ENCODE results near the gene SCART1. TPM values are rescaled to one million over a fixed set of nuclear protein-coding genes. Genes with fewer than 3 reads are reported as not detected.

SCART1 gene
- total and polyA plus RNA-seq, 8 donors: 1.2 to 3.3 (median 2.4) TPM

DNA sequence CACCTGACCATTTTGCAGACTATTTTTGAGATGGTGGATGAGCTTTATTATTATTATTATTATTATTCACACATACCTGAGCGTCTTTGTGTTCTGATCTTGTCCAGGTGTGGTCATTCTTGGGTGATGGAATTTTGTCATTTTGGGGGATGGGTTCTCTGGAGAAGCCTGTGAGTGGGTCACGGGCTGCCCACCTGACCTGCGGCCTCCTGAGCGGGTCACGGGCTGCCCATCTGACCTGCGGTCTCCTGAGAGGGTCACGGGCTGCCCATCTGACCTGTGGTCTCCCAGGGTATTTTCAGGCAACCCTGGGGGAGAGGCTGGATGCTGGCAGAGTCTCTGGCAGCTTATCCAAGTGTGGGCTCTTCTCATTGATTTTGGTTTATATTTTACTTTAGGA, 7.3 kb downstream of the SCART1 start:
- no peak overlapping the region for H3K4me3 ChIP-seq
- peaks cover 0 to 11% of the 10 kb centered on the region in 2 donors for H3K27me3 ChIP-seq
- intact Hi-C loops (cut with DNase I): no loop called here
- DNase-seq: peak in 1 of 4 donors; percentile 18
- no peaks in the 10 kb centered on the region for H3K4me1 ChIP-seq
- TF ChIP-seq, protein P1, sequence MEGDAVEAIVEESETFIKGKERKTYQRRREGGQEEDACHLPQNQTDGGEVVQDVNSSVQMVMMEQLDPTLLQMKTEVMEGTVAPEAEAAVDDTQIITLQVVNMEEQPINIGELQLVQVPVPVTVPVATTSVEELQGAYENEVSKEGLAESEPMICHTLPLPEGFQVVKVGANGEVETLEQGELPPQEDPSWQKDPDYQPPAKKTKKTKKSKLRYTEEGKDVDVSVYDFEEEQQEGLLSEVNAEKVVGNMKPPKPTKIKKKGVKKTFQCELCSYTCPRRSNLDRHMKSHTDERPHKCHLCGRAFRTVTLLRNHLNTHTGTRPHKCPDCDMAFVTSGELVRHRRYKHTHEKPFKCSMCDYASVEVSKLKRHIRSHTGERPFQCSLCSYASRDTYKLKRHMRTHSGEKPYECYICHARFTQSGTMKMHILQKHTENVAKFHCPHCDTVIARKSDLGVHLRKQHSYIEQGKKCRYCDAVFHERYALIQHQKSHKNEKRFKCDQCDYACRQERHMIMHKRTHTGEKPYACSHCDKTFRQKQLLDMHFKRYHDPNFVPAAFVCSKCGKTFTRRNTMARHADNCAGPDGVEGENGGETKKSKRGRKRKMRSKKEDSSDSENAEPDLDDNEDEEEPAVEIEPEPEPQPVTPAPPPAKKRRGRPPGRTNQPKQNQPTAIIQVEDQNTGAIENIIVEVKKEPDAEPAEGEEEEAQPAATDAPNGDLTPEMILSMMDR (IDR thresholded peaks at IDR 0.05): no peak
- H3K27ac ChIP-seq: no peak overlapping the region
- no peak for ATAC-seq
- no peaks in the 10 kb centered on the region for H3K36me3 ChIP-seq
- no peaks in the 10 kb centered on the region for H3K9me3 ChIP-seq

GRCh38 chr10:133461841-133462240, 8.1 kb downstream of the SCART1 start:
- Histone ChIP-seq H3K4me3 (no peak overlapping the region), H3K36me3 (no peaks in the 10 kb centered on the region), H3K4me1 (no peaks in the 10 kb centered on the region), H3K27me3 (peaks cover 0 to 11% of the 10 kb centered on the region in 2 donors), H3K9me3 (no peaks in the 10 kb centered on the region), H3K27ac (no peak overlapping the region)
- DNase-seq (peak in 1 of 4 donors; percentile 56), ATAC-seq (no peak)
- TF ChIP-seq, protein P1 (IDR thresholded peaks at IDR 0.05): no peak
- intact Hi-C loops (cut with DNase I): no loop called here

DNA sequence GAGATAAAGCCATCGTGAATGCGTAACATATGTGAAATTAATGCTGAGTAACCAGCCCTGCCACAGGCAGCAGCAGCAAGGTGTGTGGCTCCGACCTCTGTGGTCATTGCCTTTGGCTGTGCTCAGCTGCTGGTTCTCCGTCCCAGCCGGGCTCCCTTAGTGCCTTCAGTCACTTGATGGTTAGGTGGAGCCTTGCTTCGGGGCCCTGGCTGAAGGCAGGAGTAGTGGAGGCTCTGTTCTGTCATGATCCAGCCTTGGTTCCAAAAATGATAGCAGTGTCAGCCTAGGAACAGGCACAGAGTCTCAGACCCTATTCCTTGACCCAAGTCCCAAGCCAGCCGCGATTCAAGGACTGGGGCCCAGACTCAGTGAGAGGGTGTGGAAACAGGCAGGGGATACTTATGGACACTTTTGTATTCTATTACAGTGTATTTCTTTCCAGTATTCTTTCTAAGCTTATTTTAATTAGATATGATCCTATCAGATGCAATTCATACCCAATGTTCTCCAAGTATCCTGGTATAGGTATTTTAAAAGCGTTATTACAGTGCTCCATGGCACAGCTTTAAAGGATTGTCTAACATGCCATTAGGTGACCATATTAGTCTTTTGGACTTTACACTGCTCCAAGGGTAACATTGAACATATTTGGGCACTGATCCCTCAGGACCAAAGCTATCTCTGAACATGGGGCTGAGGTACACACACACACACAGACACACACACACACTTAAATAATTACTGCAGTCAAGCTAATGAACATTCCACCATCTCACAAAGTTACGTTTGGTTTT, 9.0 kb downstream of the SCART1 start:
- Histone ChIP-seq H3K4me1 (no peaks in the 10 kb centered on the region), H3K9me3 (no peaks in the 10 kb centered on the region), H3K27me3 (peaks cover 0 to 11% of the 10 kb centered on the region in 2 donors), H3K36me3 (peaks cover 0 to 2% of the 10 kb centered on the region in 2 donors), H3K4me3 (no peak overlapping the region), H3K27ac (no peak overlapping the region)
- intact Hi-C loops (cut with DNase I): no loop called here
- TF ChIP-seq, protein P1 (IDR thresholded peaks at IDR 0.05): no peak
- DNase-seq (peak in 1 of 4 donors; percentile 51), ATAC-seq (no peak)

DNA sequence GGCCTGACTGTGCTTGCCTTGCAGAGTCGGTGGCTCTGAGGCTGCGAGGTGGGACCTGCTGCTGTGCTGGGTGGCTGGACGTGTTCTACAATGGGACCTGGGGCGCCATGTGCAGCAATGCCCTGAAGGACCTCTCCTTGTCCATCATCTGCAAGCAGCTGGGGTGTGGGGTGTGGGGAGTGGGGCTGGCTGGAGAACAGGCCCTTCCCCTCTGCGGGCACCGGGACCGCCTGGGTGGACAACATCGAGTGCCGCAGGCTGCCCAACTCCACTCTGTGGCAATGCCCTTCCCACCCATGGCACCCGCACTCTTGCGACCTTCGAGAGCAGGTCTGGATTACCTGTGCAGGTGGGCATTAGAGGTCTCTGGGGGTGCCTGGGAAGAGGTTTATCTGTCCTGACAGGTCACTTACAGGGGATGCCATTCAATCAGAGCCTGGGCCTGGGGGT, 10.9 kb downstream of the SCART1 start:
- DNase-seq (peak in 1 of 4 donors; percentile 68), ATAC-seq (no peak)
- intact Hi-C loops (cut with DNase I): no loop called here
- Histone ChIP-seq H3K27me3 (peaks cover 0 to 11% of the 10 kb centered on the region in 2 donors), H3K4me1 (no peaks in the 10 kb centered on the region), H3K4me3 (no peak overlapping the region), H3K27ac (no peak overlapping the region), H3K36me3 (peaks cover 0 to 2% of the 10 kb centered on the region in 2 donors), H3K9me3 (no peaks in the 10 kb centered on the region)
- TF ChIP-seq, protein P1 (IDR thresholded peaks at IDR 0.05): no peak

DNA sequence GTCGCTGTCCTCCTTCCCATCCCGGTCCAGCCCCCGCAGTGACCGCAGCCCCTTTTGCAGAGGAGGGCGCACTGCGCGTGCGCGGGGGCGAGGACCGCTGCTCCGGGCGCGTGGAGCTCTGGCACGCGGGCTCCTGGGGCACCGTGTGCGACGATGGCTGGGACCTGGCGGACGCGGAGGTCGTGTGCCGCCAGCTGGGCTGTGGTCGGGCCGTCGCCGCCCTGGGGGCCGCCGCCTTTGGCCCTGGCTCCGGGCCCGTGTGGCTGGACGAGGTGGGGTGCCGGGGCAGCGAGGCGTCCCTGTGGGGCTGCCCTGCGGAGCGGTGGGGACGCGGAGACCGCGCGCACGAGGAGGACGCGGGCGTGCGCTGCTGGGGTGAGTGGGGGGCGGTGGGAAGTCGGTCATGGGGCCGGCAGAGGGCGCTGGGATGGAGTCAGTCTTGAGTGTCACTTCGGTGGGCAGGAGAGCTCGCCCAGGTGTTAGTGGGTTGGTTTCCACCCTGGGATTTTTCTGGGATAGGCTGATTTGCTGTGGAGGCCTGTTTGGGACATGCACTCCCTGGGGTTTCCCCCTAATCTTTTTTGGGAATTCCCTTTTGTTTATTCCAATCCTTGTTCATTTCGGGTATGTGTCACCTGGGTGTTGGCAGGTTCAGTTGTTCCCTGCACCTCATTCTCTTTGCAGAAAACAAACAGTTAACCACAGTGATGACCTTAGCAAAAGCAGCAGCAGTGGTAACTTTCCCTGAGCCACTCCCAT, 11.6 kb downstream of the SCART1 start:
- no peaks in the 10 kb centered on the region for H3K9me3 ChIP-seq
- H3K27me3 ChIP-seq: peaks cover 0 to 11% of the 10 kb centered on the region in 2 donors
- no peak overlapping the region for H3K4me3 ChIP-seq
- TF ChIP-seq, protein P1 (IDR thresholded peaks at IDR 0.05): no peak
- intact Hi-C loops (cut with DNase I): no loop called here
- ATAC-seq: no peak
- peak in 1 of 4 donors; percentile 73 for DNase-seq
- H3K4me1 ChIP-seq: no peaks in the 10 kb centered on the region
- peaks cover 0 to 2% of the 10 kb centered on the region in 2 donors for H3K36me3 ChIP-seq
- no peak overlapping the region for H3K27ac ChIP-seq

All from left lung (tissue), 10 donors.